GM18909 (cell line): ENCODE data around the gene RPS6KL1.

Experiments
- ATAC-seq: cut with Tn5 transposase; IDR thresholded peaks from one replicate; pipeline ENCODE4 v1.9.1; 2021; ENCODE audit warnings: mild to moderate bottlenecking; ENCODE audit not compliant: unreplicated experiment, poor library complexity

The RPS6KL1 gene

GRCh38 chr14:74952697-74953484, 29.8 kb upstream of the RPS6KL1 start:
- no peak for ATAC-seq

DNA sequence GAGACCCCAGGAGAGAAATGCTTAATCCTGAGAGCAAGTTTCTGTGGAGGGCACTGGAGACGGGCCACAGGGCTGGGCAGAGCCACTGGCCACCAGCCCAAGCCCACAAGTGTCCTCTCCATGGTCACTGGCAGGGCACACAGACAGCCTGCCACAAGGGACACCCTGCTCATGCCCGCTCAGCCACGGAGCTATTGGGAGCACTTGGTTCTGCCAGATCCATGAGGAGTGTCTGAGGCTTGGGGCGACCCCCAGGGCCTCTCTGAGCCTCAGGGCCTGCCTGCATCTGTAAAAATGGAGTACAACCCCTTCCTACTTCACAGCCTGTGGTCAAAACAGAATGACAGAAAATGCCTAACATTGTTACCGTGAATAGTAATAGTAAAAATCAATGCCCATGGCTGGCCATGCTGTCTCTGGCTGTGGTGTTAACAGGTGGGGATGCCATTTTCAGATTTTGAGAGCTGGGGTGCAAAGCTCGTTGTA, 29.2 kb upstream of the RPS6KL1 start:
- ATAC-seq, result no peak

GRCh38 chr14:74951443-74952179, 28.6 kb upstream of the RPS6KL1 start:
- ATAC-seq, result no peak

- no peak for ATAC-seq
Observed at GRCh38 chr14:74950795-74951442, 27.9 kb upstream of the RPS6KL1 start.

GRCh38 chr14:74949859-74950573, 27.0 kb upstream of the RPS6KL1 start:
- no peak for ATAC-seq

- no peak for ATAC-seq
Observed at GRCh38 chr14:74949191-74949601, 26.1 kb upstream of the RPS6KL1 start.

- ATAC-seq, result no peak
Observed at GRCh38 chr14:74948228-74949175, 25.4 kb upstream of the RPS6KL1 start.

- no peak for ATAC-seq
Observed at GRCh38 chr14:74947353-74948227, 24.5 kb upstream of the RPS6KL1 start.

GRCh38 chr14:74946659-74947281, 23.7 kb upstream of the RPS6KL1 start:
- ATAC-seq, result no peak

GRCh38 chr14:74945852-74946658, 23.0 kb upstream of the RPS6KL1 start:
- no peak for ATAC-seq

GRCh38 chr14:74945261-74945851, 22.3 kb upstream of the RPS6KL1 start:
- no peak for ATAC-seq

- no peak for ATAC-seq
Observed at GRCh38 chr14:74942608-74943007, 19.5 kb upstream of the RPS6KL1 start.

- ATAC-seq, result no peak
Observed at GRCh38 chr14:74942181-74942580, 19.1 kb upstream of the RPS6KL1 start.

DNA sequence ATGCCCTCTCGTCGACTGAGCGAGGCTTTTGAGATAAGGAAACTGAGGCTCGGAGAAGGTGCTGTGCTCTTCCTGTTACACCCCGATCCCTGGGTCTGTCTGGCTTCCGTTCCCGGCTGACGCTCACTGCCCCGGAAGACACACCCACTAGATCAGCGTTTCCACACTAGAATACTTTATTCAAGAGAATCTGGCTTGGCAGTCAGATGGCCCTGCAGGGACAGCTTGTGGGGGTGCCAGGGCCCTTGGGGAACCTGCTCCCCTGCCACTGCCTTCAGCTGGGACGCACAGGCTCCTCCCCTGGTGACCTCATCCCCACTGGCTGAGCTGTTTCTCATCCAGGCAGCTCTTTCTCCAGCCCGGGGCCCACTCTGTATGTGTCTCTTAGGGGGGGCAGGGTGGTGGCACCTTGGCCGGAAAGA, 18.6 kb upstream of the RPS6KL1 start:
- ATAC-seq, result peak; percentile 65

GRCh38 chr14:74940956-74941565, 18.0 kb upstream of the RPS6KL1 start:
- ATAC-seq, result no peak
